Endothelial cell of umbilical vein (primary cell): Measurements from ENCODE around the gene KAT2B. TPM values are rescaled to one million over a fixed set of nuclear protein-coding genes. Genes with fewer than 3 reads are reported as not detected.

Experiments
- BruUV-seq: library from RNA; stranded (reverse); fragments of 400-500 nt; replicated peaks from 2 replicates; lab custom pipeline; 2021; lab: Mats Ljungman, UMichigan
- CTCF ChIA-PET: fragments of 300-600, 350-600 bp; sonication (Branson Sonifier 250); formaldehyde crosslinking; loops from one replicate; lab custom pipeline; 2021; ENCODE audit warnings: antibody characterized with exemption, inconsistent platforms; lab: Charles Lee
- POLR2A ChIA-PET: fragments of 300-600, 350-600 bp; sonication (Branson Sonifier 250); formaldehyde crosslinking; loops from one replicate; lab custom pipeline; 2021; ENCODE audit warnings: antibody characterized with exemption, inconsistent platforms; lab: Charles Lee
- DNase-seq: peaks from one replicate; pipeline ENCODE4 v3.0.0-alpha.2; 2011; ENCODE audit warnings: low read depth, low spot score
- FAIRE-seq: peaks from 2 replicates; lab custom pipeline; 2011; peaks lifted over from hg19 to GRCh38; lab: Jason Lieb, UNC
- H2AFZ ChIP-seq: 2 replicates; pipeline ENCODE4 v1.6.0; 2012; ENCODE audit warnings: low read depth, low read length, control low read depth, inconsistent platforms
- H3K27ac ChIP-seq: 2 replicates; pipeline ENCODE4 v1.5.1; 2011; ENCODE audit warnings: low read depth, mild to moderate bottlenecking, control low read depth, low read length, moderate library complexity; ENCODE audit not compliant: insufficient read depth
- H3K27me3 ChIP-seq, 2 experiments: 2 replicates each; pipeline versions ENCODE4 v1.6.0 to v1.6.1; 2011; ENCODE audit warnings: low read length in 2 of 2, mixed read lengths in 1 of 2; ENCODE audit not compliant: control insufficient read depth in 2 of 2, insufficient read depth in 2 of 2
- H3K36me3 ChIP-seq, 2 experiments: 2 replicates in 1 of 2; 3 replicates in 1 of 2; pipeline ENCODE4 v1.5.1; 2011; ENCODE audit warnings: low read length in 2 of 2, mild to moderate bottlenecking in 1 of 2, moderate library complexity in 1 of 2; ENCODE audit not compliant: control insufficient read depth in 2 of 2, insufficient read depth in 2 of 2; ENCODE audit errors: extremely low read depth in 1 of 2
- H3K4me1 ChIP-seq: 3 replicates; pipeline ENCODE4 v1.5.1; 2011; ENCODE audit warnings: mild to moderate bottlenecking, low read length; ENCODE audit not compliant: control insufficient read depth, insufficient read depth; ENCODE audit errors: extremely low read depth
- H3K4me2 ChIP-seq: 2 replicates; pipeline ENCODE4 v1.6.1; 2011; ENCODE audit warnings: low read length, control low read depth, mixed read lengths; ENCODE audit not compliant: insufficient read depth
- H3K4me3 ChIP-seq, 3 experiments: fragments of 200-600 bp in 1 of 3; sonication (generic), shearing (Covaris generic) in 1 of 3; replicated peaks in 1 of 3; 2 replicates each; pipeline ENCODE4 v1.5.1; 2011 to 2016; ENCODE audit warnings: control low read depth in 3 of 3, low read length in 3 of 3, mild to moderate bottlenecking in 2 of 3, inconsistent platforms in 1 of 3, low read depth in 1 of 3, moderate library complexity in 1 of 3; ENCODE audit not compliant: insufficient read depth in 1 of 3
- H3K79me2 ChIP-seq: 2 replicates; pipeline ENCODE4 v1.6.0; 2012; ENCODE audit warnings: low read length, inconsistent platforms; ENCODE audit not compliant: control insufficient read depth, insufficient read depth
- H3K9ac ChIP-seq: replicated peaks from 2 replicates; pipeline ENCODE3; 2011; ENCODE audit warnings: low read length, control low read depth; ENCODE audit not compliant: insufficient read depth; ENCODE audit errors: extremely low read depth
- H3K9me1 ChIP-seq: replicated peaks from 3 replicates; pipeline ENCODE4 v1.6.0; 2011; ENCODE audit warnings: mild to moderate bottlenecking, low read length; ENCODE audit not compliant: control insufficient read depth, insufficient read depth; ENCODE audit errors: extremely low read depth
- H3K9me3 ChIP-seq: replicated peaks from 2 replicates; pipeline ENCODE4 v1.5.1; 2012; ENCODE audit warnings: low read length, inconsistent platforms; ENCODE audit not compliant: control insufficient read depth, insufficient read depth
- H4K20me1 ChIP-seq: replicated peaks from 2 replicates; pipeline ENCODE3; 2011; ENCODE audit warnings: mild to moderate bottlenecking, low read length; ENCODE audit not compliant: control insufficient read depth, insufficient read depth; ENCODE audit errors: extremely low read depth
- EZH2 ChIP-seq: IDR thresholded peaks from 2 replicates; pipeline ENCODE4 v1.6.1; 2012; ENCODE audit warnings: borderline replicate concordance, low read depth, mild to moderate bottlenecking, moderate library complexity, low read length, inconsistent platforms; ENCODE audit not compliant: severe bottlenecking
- FOS ChIP-seq: IDR thresholded peaks from 2 replicates; pipeline ENCODE4 v1.6.1; 2011; ENCODE audit warnings: mild to moderate bottlenecking, low read length, moderate library complexity, borderline replicate concordance; ENCODE audit not compliant: insufficient read depth
- GATA2 ChIP-seq: IDR thresholded peaks from 2 replicates; pipeline ENCODE4 v1.7.0; 2011; ENCODE audit warnings: low read depth, mild to moderate bottlenecking, moderate library complexity, mixed read lengths, low read length; ENCODE audit not compliant: insufficient read length, insufficient read depth
- JUN ChIP-seq: IDR thresholded peaks from 2 replicates; pipeline ENCODE4 v1.6.1; 2011; ENCODE audit warnings: borderline replicate concordance, low read depth; ENCODE audit not compliant: insufficient read length, insufficient read depth
- MYC ChIP-seq: IDR thresholded peaks from one replicate; pipeline ENCODE4 v1.6.1; 2011; ENCODE audit warnings: mild to moderate bottlenecking, low read depth, low read length
- POLR2A ChIP-seq: IDR thresholded peaks from 2 replicates; pipeline ENCODE4 v1.6.1; 2012; ENCODE audit warnings: low read depth, mild to moderate bottlenecking, control low read depth, low read length
- POLR2AphosphoS5 ChIP-seq: IDR thresholded peaks from 2 replicates; pipeline ENCODE4 v1.6.1; 2012; ENCODE audit warnings: low read depth, mild to moderate bottlenecking, control low read depth, low read length, moderate library complexity; ENCODE audit not compliant: insufficient read depth
- dilution Hi-C: fragments of 300-500 bp; cut with MboI; formaldehyde crosslinking; loops from one replicate; pipeline ENCODE4 v1.15.0; 2019; ENCODE audit warnings: low sequenced_read_pairs; ENCODE audit not compliant: extremely low pct_ligation_motif_present
- intact Hi-C: fragments of 100-400 bp; cut with micrococcal nuclease; formaldehyde crosslinking; loops from one replicate; pipeline ENCODE4 v1.10.0; 2022
- polyA plus RNA-seq, 4 experiments: library from polyadenylated mRNA; depleted of rRNA in 3 of 4; stranded (reverse) in 3 of 4; unstranded in 1 of 4; fragments of >200 nt; gene quantifications; 2 replicates each; pipeline versions ENCODE4 v1.2.1 to v1.2.3, GENCODE V29; 2011 to 2012; ENCODE audit warnings: missing spikeins in 1 of 4
- total RNA-seq: library from RNA; stranded (reverse); gene quantifications from 2 replicates; pipeline ENCODE4 v1.2.3, GENCODE V29; 2021
- TF ChIP-seq, protein P1 (sequence below): IDR thresholded peaks from 2 replicates; pipeline ENCODE4 v1.6.1; 2011; ENCODE audit not compliant: insufficient read depth, insufficient read length
- TF ChIP-seq, protein P2 (sequence below), 2 donors: IDR thresholded peaks; 1 replicate in 1 of 2; 2 replicates in 1 of 2; pipeline ENCODE4 v1.5.1; 2011; ENCODE audit warnings: low read length in 2 of 2, mild to moderate bottlenecking in 2 of 2, moderate library complexity in 2 of 2, control low read depth in 1 of 2, inconsistent platforms in 1 of 2, low read depth in 1 of 2; ENCODE audit not compliant: insufficient read depth in 1 of 2; ENCODE audit errors: extremely low read depth in 1 of 2

KAT2B gene
- total and polyA plus RNA-seq, 2 donors (not counting 3 experiments of a cell fraction or from before 2014, with no cell fraction given) = 2.6 to 11.0 TPM

DNA sequence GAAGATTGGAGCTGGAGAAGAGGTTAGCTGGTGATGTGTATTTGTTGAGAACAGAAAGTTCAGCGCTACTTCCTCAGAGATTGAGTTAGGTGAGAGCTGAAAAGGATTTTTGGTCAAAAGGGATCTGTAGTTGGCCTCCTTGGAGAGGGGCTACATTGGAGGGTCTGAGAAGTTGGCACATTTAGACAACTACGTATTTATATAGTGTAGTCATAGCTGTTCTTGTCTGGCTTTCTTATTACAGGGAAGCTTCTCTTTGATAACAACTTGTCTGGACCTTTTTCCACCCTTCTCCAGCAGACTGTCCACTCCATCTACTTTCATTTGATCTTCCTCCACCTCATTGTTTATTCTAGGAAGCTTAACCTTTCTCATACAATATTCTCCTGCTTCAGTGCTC lies 43.7 kb downstream of the KAT2B start:
- CTCF ChIA-PET = interaction anchor here (0.9 to 1.1 kb wide), 3 partner anchors 9 to 19 kb away, joined by 3 read pairs; no protein-coding TSS in a partner anchor
- H3K4me3 ChIP-seq = no peak overlapping the region
- intact Hi-C loops = no loop called here
- FAIRE-seq (no peak), DNase-seq (no peak)
- H3K79me2 ChIP-seq = no peaks in the 10 kb centered on the region
- H3K27ac ChIP-seq = no peak overlapping the region
- dilution Hi-C loops = no loop called here
- H3K4me1 ChIP-seq = peaks cover 11% of the 10 kb centered on the region
- no peak overlapping the region for H3K9ac ChIP-seq
- no peaks in the 10 kb centered on the region for H3K9me3 ChIP-seq
- no peaks in the 10 kb centered on the region for H3K36me3 ChIP-seq
- H3K27me3 ChIP-seq = no peaks in the 10 kb centered on the region
- BruUV-seq = no TSS peak
- H3K4me2 ChIP-seq = no peak overlapping the region
- no peaks in the 10 kb centered on the region for H4K20me1 ChIP-seq
- POLR2A ChIA-PET = no interaction called here
- no peaks in the 10 kb centered on the region for H3K9me1 ChIP-seq
- H2AFZ ChIP-seq = no peak overlapping the region
- TF ChIP-seq POLR2A (no peak), MYC (no peak), EZH2 (no peak), POLR2AphosphoS5 (no peak), JUN (no peak), FOS (no peak), GATA2 (no peak)
- TF ChIP-seq, protein P1, sequence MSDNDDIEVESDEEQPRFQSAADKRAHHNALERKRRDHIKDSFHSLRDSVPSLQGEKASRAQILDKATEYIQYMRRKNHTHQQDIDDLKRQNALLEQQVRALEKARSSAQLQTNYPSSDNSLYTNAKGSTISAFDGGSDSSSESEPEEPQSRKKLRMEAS = no peak
- TF ChIP-seq, protein P2, sequence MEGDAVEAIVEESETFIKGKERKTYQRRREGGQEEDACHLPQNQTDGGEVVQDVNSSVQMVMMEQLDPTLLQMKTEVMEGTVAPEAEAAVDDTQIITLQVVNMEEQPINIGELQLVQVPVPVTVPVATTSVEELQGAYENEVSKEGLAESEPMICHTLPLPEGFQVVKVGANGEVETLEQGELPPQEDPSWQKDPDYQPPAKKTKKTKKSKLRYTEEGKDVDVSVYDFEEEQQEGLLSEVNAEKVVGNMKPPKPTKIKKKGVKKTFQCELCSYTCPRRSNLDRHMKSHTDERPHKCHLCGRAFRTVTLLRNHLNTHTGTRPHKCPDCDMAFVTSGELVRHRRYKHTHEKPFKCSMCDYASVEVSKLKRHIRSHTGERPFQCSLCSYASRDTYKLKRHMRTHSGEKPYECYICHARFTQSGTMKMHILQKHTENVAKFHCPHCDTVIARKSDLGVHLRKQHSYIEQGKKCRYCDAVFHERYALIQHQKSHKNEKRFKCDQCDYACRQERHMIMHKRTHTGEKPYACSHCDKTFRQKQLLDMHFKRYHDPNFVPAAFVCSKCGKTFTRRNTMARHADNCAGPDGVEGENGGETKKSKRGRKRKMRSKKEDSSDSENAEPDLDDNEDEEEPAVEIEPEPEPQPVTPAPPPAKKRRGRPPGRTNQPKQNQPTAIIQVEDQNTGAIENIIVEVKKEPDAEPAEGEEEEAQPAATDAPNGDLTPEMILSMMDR (IDR thresholded peaks at IDR 0.05; ENCODE audit: extremely low read depth in 1 of 2, insufficient read depth in 1 of 2, low read depth in 1 of 2, low read length in 2 of 2) = no peak
